A673 (cell line): Measurements from ENCODE around the gene TOGARAM1. TPM values are rescaled to one million over a fixed set of nuclear protein-coding genes. Genes with fewer than 3 reads are reported as not detected.

Experiments
- BruUV-seq: library from RNA; stranded (reverse); fragments of 400-500 nt; replicated peaks from 2 replicates; lab custom pipeline; 2021; lab: Mats Ljungman, UMichigan
- CTCF ChIA-PET: fragments of 300-600 bp; sonication (Branson Sonifier 250); formaldehyde crosslinking; loops from one replicate; lab custom pipeline; 2022; ENCODE audit warnings: antibody characterized with exemption; lab: Charles Lee
- POLR2A ChIA-PET: fragments of 300-600 bp; sonication (Branson Sonifier 250); formaldehyde crosslinking; loops from one replicate; lab custom pipeline; 2022; ENCODE audit warnings: antibody characterized with exemption; ENCODE audit not compliant: low non-redundant PET; lab: Charles Lee
- DNase-seq: peaks from one replicate; pipeline ENCODE4 v3.0.0-alpha.2; 2015; ENCODE audit warnings: low spot score
- H3K27ac ChIP-seq: fragments of 200-600 bp; sonication (generic); 2 replicates; pipeline ENCODE4 v1.5.1; 2016; ENCODE audit warnings: mixed run types, low read depth, mild to moderate bottlenecking, mixed read lengths, antibody characterized with exemption, low read length; ENCODE audit not compliant: poor library complexity, severe bottlenecking
- H3K27me3 ChIP-seq: fragments of 200-600 bp; sonication (generic); replicated peaks from 2 replicates; pipeline ENCODE4 v1.6.1; 2017; ENCODE audit warnings: mixed run types, low read depth, mild to moderate bottlenecking, mixed read lengths, antibody characterized with exemption, low read length; ENCODE audit not compliant: insufficient read depth, poor library complexity
- H3K36me3 ChIP-seq: fragments of 200-600 bp; sonication (generic); 2 replicates; pipeline ENCODE4 v1.6.1; 2016; ENCODE audit warnings: mixed run types, mild to moderate bottlenecking, mixed read lengths, antibody characterized with exemption, low read length; ENCODE audit not compliant: insufficient read depth, poor library complexity, severe bottlenecking
- H3K4me1 ChIP-seq: fragments of 200-600 bp; sonication (generic); 2 replicates; pipeline ENCODE4 v1.6.1; 2017; ENCODE audit warnings: mixed run types, mild to moderate bottlenecking, mixed read lengths, antibody characterized with exemption, low read length; ENCODE audit not compliant: insufficient read depth, poor library complexity, severe bottlenecking
- H3K4me3 ChIP-seq: fragments of 200-600 bp; sonication (generic); 2 replicates; pipeline ENCODE4 v1.5.1; 2016; ENCODE audit warnings: low read depth, mixed run types, mild to moderate bottlenecking, mixed read lengths, low read length; ENCODE audit not compliant: poor library complexity, severe bottlenecking
- H3K9me3 ChIP-seq: fragments of 200-600 bp; sonication (generic); 2 replicates; pipeline ENCODE4 v1.6.1; 2016; ENCODE audit warnings: mixed run types, low read depth, mild to moderate bottlenecking, mixed read lengths, antibody characterized with exemption, low read length; ENCODE audit not compliant: poor library complexity, severe bottlenecking
- EZH2 ChIP-seq: fragments of 200-600 bp; sonication (generic); IDR thresholded peaks from 2 replicates; pipeline ENCODE4 v1.6.1; 2017; ENCODE audit warnings: borderline replicate concordance, low read depth, mild to moderate bottlenecking, mixed read lengths, antibody characterized with exemption, low read length; ENCODE audit not compliant: poor library complexity, severe bottlenecking
- intact Hi-C: fragments of 100-400 bp; cut with micrococcal nuclease; formaldehyde crosslinking; loops from one replicate; pipeline ENCODE4 v1.10.0; 2022; ENCODE audit not compliant: unreplicated experiment
- total RNA-seq: library from RNA; stranded (reverse); gene quantifications from 2 replicates; pipeline ENCODE4 v1.2.3, GENCODE V29; 2021
- TF ChIP-seq, protein P1 (sequence below): fragments of 300-800, 200-600 bp; sonication (generic); conservative IDR thresholded peaks from 2 replicates; pipeline ENCODE4 v1.5.1; 2017; ENCODE audit warnings: low read depth, mild to moderate bottlenecking, antibody characterized with exemption, low read length, moderate library complexity, mixed read lengths

TOGARAM1 gene
- total RNA-seq, 1 experiment from 2014 or later: 18.5 TPM

DNA sequence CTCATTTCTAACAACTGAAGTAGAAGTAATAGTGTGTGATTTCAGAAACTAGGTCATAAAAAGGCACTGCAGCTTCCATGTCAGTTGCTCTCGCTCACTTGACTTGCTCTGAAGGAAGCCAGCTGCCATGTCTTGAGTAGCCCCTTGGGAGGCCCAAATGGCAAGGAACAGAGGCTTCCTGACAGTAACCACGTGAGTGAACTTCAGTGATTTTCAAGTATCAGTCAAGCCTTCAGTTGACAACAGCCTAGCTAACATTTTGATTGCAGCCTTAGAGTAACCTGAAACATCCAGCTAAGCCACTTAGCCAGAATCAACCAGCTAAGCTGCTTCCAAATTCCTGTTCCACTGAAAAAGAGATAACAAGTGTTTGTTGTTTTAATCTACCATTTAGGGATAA, 26.7 kb downstream of the TOGARAM1 start:
- intact Hi-C loops: no loop called here
- DNase-seq: peak; percentile 87
- TF ChIP-seq EZH2: no peak
- TF ChIP-seq, protein P1, sequence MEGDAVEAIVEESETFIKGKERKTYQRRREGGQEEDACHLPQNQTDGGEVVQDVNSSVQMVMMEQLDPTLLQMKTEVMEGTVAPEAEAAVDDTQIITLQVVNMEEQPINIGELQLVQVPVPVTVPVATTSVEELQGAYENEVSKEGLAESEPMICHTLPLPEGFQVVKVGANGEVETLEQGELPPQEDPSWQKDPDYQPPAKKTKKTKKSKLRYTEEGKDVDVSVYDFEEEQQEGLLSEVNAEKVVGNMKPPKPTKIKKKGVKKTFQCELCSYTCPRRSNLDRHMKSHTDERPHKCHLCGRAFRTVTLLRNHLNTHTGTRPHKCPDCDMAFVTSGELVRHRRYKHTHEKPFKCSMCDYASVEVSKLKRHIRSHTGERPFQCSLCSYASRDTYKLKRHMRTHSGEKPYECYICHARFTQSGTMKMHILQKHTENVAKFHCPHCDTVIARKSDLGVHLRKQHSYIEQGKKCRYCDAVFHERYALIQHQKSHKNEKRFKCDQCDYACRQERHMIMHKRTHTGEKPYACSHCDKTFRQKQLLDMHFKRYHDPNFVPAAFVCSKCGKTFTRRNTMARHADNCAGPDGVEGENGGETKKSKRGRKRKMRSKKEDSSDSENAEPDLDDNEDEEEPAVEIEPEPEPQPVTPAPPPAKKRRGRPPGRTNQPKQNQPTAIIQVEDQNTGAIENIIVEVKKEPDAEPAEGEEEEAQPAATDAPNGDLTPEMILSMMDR: no peak
- peak overlapping the region; percentile 55 for H3K27ac ChIP-seq
- ChIA-PET POLR2A (no interaction called here), CTCF (no interaction called here)
- no peaks in the 10 kb centered on the region for H3K27me3 ChIP-seq
- BruUV-seq: no TSS peak
- H3K4me1 ChIP-seq: peaks cover 10% of the 10 kb centered on the region
- no peaks in the 10 kb centered on the region for H3K9me3 ChIP-seq
- no peak overlapping the region for H3K4me3 ChIP-seq
- no peaks in the 10 kb centered on the region for H3K36me3 ChIP-seq

DNA sequence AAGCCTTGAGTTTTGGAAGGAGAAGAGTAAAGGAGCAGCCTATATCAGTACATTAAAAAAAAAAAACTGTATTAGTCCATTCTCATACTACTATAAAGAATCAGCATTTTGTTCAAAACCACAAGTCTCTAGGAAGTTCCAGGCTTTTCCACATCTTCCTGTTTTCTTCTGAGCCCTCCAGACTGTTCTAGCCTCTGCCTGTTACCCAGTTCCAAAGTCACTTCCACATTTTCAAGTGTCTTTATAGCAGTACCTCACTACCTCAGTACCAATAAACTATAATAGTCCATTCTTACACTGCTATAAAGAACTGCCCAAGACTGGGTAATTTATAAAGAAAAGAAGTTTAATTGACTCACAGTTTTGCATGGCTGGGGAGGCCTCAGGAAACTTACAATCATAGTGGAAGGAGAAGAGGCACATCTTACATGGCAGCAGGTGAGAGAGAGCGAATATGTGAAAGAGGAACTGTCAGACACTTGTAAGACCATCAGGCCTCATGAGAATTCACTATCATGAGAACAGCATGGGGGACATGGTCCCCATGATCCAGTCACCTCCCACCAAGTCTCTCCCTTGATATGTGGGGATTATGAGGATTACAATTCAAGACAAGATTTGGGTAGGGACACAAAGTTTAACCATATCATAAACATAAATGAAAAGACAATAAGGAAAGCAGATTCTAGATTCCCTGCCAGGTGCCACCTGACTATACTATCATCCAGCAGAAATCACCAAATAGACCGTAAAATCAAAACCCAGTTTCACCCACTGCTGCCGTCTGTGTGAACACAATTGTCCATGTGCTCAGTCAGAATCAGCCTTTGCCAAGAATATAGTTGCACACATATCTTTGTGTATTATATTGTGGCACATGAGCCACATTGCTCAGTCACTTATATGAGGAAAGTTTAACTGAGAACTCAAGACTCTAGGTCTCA, 27.8 kb downstream of the TOGARAM1 start:
- no peaks in the 10 kb centered on the region for H3K9me3 ChIP-seq
- H3K36me3 ChIP-seq: no peaks in the 10 kb centered on the region
- no TSS peak for BruUV-seq
- TF ChIP-seq EZH2: no peak
- TF ChIP-seq, protein P1: no peak
- ChIA-PET CTCF (no interaction called here), POLR2A (no interaction called here)
- intact Hi-C loops: no loop called here
- DNase-seq: no peak
- H3K27ac ChIP-seq: no peak overlapping the region
- H3K27me3 ChIP-seq: no peaks in the 10 kb centered on the region
- H3K4me3 ChIP-seq: no peak overlapping the region
- H3K4me1 ChIP-seq: peaks cover 10% of the 10 kb centered on the region

DNA sequence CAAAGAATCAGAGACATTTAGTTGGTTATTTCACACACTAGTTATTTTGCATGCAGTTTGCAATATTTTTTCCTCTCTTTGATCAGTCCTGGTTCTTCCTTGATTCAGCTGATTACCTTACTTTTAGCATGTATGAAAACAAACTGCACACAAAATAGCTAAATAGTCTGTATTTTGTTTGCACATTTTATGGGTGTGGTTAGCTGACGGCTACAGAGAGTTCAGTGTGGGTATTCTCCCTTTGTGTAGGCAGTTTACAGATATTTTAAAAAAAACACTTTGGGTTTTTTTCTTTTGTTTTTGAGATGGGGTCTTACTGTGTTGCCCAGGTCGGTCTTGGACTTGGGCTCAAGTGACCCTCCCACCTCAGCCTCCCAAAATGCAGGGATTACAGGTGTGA, 28.5 kb downstream of the TOGARAM1 start:
- intact Hi-C loops: no loop called here
- no peak overlapping the region for H3K4me3 ChIP-seq
- CTCF ChIA-PET: no interaction called here

More for the DNA sequence above, 28.5 kb downstream of the TOGARAM1 start:
- no peak for DNase-seq
- H3K4me1 ChIP-seq: peaks cover 10% of the 10 kb centered on the region
- no peaks in the 10 kb centered on the region for H3K9me3 ChIP-seq
- no peaks in the 10 kb centered on the region for H3K36me3 ChIP-seq
- TF ChIP-seq, protein P1: no peak
- TF ChIP-seq EZH2: no peak
- H3K27me3 ChIP-seq: no peaks in the 10 kb centered on the region
- no peak overlapping the region for H3K27ac ChIP-seq
- BruUV-seq: no TSS peak
- POLR2A ChIA-PET: no interaction called here
